HEK293 (cell line): Measurements from ENCODE around the gene LIPJ.

ENCODE experiments used
- CTCF ChIA-PET: fragments of 350-600 bp; formaldehyde crosslinking; extraction: SDS; loops from one replicate; lab custom pipeline; 2021; ENCODE audit warnings: antibody characterized with exemption; lab: Yijun Ruan, JAX
- POLR2A ChIA-PET: fragments of 300-600 bp; formaldehyde crosslinking; extraction: SDS; loops from one replicate; lab custom pipeline; 2020; ENCODE audit warnings: antibody characterized with exemption, inconsistent platforms; lab: Yijun Ruan, JAX
- H3K27ac ChIP-seq: fragments of 200-500 bp; sonication (Bioruptor generic); 2 replicates; pipeline ENCODE4 v1.5.1; 2014; ENCODE audit warnings: low read depth, low read length, control low read depth, inconsistent platforms; ENCODE audit errors: extremely low read depth
- H3K36me3 ChIP-seq, 2 experiments: fragments of 200-500 bp in 1 of 2; sonication (Bioruptor generic) in 1 of 2; 1 replicate in 1 of 2; 2 replicates in 1 of 2; pipeline ENCODE4 v1.5.1; 2014 to 2017; ENCODE audit warnings: inconsistent platforms in 2 of 2, low read length in 2 of 2; ENCODE audit not compliant: control insufficient read depth in 2 of 2, insufficient read depth in 1 of 2
- H3K4me1 ChIP-seq: fragments of 200-500 bp; sonication (Bioruptor generic); 2 replicates; pipeline ENCODE4 v1.5.1; 2014; ENCODE audit warnings: mild to moderate bottlenecking, low read length, inconsistent platforms; ENCODE audit not compliant: control insufficient read depth, insufficient read depth
- H3K4me3 ChIP-seq: 2 replicates; pipeline ENCODE4 v1.5.1; 2011; ENCODE audit warnings: low read depth, mild to moderate bottlenecking, control low read depth, low read length, moderate library complexity
- H3K9me3 ChIP-seq: fragments of 200-500 bp; sonication (Bioruptor generic); 2 replicates; pipeline ENCODE4 v1.5.1; 2014; ENCODE audit warnings: low read depth, low read length, inconsistent platforms; ENCODE audit not compliant: control insufficient read depth, insufficient read depth
- EGR2 ChIP-seq: fragments of 450-650 bp; formaldehyde crosslinking; IDR thresholded peaks from 2 replicates; pipeline ENCODE4 v1.5.1; 2016; ENCODE audit warnings: low read depth, missing biosample characterization, missing genetic modification characterization
- KLF17 ChIP-seq: fragments of 450-650 bp; formaldehyde crosslinking; IDR thresholded peaks from 2 replicates; pipeline ENCODE4 v1.5.1; 2016; ENCODE audit warnings: missing biosample characterization, missing genetic modification characterization
- OSR2 ChIP-seq: fragments of 450-650 bp; formaldehyde crosslinking; IDR thresholded peaks from 2 replicates; pipeline ENCODE4 v1.5.1; 2016; ENCODE audit warnings: missing biosample characterization, missing genetic modification characterization
- ZBTB10 ChIP-seq: fragments of 450-650 bp; formaldehyde crosslinking; IDR thresholded peaks from 2 replicates; pipeline ENCODE4 v1.5.1; 2016; ENCODE audit warnings: missing biosample characterization, missing genetic modification characterization
- ZBTB20 ChIP-seq: fragments of 450-650 bp; formaldehyde crosslinking; IDR thresholded peaks from 2 replicates; pipeline ENCODE4 v1.5.1; 2016; ENCODE audit warnings: missing biosample characterization, missing genetic modification characterization
- ZNF133 ChIP-seq: fragments of 450-650 bp; formaldehyde crosslinking; IDR thresholded peaks from 2 replicates; pipeline ENCODE4 v1.5.1; 2016; ENCODE audit warnings: missing biosample characterization, missing genetic modification characterization
- ZNF138 ChIP-seq: fragments of 450-650 bp; formaldehyde crosslinking; IDR thresholded peaks from 2 replicates; pipeline ENCODE4 v1.5.1; 2016; ENCODE audit warnings: missing biosample characterization, missing genetic modification characterization, borderline replicate concordance
- ZNF157 ChIP-seq: fragments of 450-650 bp; formaldehyde crosslinking; IDR thresholded peaks from 2 replicates; pipeline ENCODE4 v1.5.1; 2016; ENCODE audit warnings: missing biosample characterization, missing genetic modification characterization
- ZNF16 ChIP-seq: fragments of 450-650 bp; formaldehyde crosslinking; IDR thresholded peaks from 2 replicates; pipeline ENCODE4 v1.5.1; 2016; ENCODE audit warnings: low read depth, missing biosample characterization, missing genetic modification characterization
- ZNF202 ChIP-seq: fragments of 450-650 bp; formaldehyde crosslinking; IDR thresholded peaks from 2 replicates; pipeline ENCODE4 v1.5.1; 2016; ENCODE audit warnings: missing biosample characterization, missing genetic modification characterization, borderline replicate concordance
- ZNF266 ChIP-seq: fragments of 450-650 bp; formaldehyde crosslinking; IDR thresholded peaks from 2 replicates; pipeline ENCODE4 v1.5.1; 2016; ENCODE audit warnings: missing biosample characterization, missing genetic modification characterization, low read depth
- ZNF488 ChIP-seq: fragments of 450-650 bp; formaldehyde crosslinking; IDR thresholded peaks from 2 replicates; pipeline ENCODE4 v1.5.1; 2016; ENCODE audit warnings: missing biosample characterization, missing genetic modification characterization
- ZNF530 ChIP-seq: fragments of 450-650 bp; formaldehyde crosslinking; IDR thresholded peaks from 2 replicates; pipeline ENCODE4 v1.5.1; 2016; ENCODE audit warnings: low read depth, missing biosample characterization, missing genetic modification characterization
- ZNF544 ChIP-seq: fragments of 450-650 bp; formaldehyde crosslinking; IDR thresholded peaks from 2 replicates; pipeline ENCODE4 v1.5.0; 2017; ENCODE audit warnings: missing biosample characterization, missing genetic modification characterization
- ZNF658 ChIP-seq: fragments of 450-650 bp; formaldehyde crosslinking; IDR thresholded peaks from 2 replicates; pipeline ENCODE4; 2016; ENCODE audit warnings: missing biosample characterization, missing genetic modification characterization
- ZNF792 ChIP-seq: fragments of 450-650 bp; formaldehyde crosslinking; IDR thresholded peaks from 2 replicates; pipeline ENCODE4 v1.5.1; 2016; ENCODE audit warnings: missing biosample characterization, missing genetic modification characterization
- TF ChIP-seq, protein P1 (sequence below): fragments of 450-650 bp; formaldehyde crosslinking; IDR thresholded peaks from 2 replicates; pipeline ENCODE4 v1.5.1; 2016; ENCODE audit warnings: missing biosample characterization, missing genetic modification characterization
- TF ChIP-seq, protein P2 (sequence below): fragments of 450-650 bp; formaldehyde crosslinking; IDR thresholded peaks from 2 replicates; pipeline ENCODE4 v1.5.1; 2016; ENCODE audit warnings: missing biosample characterization, missing genetic modification characterization
- TF ChIP-seq, protein P3 (sequence below): fragments of 450-650 bp; formaldehyde crosslinking; IDR thresholded peaks from 2 replicates; pipeline ENCODE4 v1.5.1; 2016; ENCODE audit warnings: missing biosample characterization, missing genetic modification characterization
- TF ChIP-seq, protein P4 (sequence below): sonication (generic); formaldehyde crosslinking; IDR thresholded peaks from 2 replicates; pipeline ENCODE4 v1.8.1; 2022; ENCODE audit warnings: mild to moderate bottlenecking, moderate library complexity, missing genetic modification reagents

LIPJ gene

DNA sequence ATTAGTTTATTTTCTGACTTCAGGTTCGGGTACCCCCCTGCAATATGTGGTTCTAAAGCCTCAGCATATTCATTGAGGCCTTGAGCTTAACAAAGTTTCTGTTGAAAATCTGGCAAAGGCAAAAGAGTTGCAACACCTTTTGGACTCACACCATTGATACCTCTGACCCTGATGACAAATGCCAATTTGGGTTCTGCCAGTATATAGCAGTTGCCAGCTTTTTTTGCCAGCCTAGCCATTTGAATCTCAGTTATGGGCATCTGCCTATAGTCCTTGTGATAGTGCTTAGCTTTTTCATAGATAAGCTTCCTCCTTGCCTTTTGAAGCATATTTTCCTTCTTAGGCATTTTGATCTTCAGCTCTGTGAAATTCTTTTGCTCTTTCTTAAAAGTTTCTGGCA lies 31.9 kb downstream of the LIPJ start (continued):
- TF ChIP-seq, protein P1, sequence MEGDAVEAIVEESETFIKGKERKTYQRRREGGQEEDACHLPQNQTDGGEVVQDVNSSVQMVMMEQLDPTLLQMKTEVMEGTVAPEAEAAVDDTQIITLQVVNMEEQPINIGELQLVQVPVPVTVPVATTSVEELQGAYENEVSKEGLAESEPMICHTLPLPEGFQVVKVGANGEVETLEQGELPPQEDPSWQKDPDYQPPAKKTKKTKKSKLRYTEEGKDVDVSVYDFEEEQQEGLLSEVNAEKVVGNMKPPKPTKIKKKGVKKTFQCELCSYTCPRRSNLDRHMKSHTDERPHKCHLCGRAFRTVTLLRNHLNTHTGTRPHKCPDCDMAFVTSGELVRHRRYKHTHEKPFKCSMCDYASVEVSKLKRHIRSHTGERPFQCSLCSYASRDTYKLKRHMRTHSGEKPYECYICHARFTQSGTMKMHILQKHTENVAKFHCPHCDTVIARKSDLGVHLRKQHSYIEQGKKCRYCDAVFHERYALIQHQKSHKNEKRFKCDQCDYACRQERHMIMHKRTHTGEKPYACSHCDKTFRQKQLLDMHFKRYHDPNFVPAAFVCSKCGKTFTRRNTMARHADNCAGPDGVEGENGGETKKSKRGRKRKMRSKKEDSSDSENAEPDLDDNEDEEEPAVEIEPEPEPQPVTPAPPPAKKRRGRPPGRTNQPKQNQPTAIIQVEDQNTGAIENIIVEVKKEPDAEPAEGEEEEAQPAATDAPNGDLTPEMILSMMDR (tag by site-specific recombination): no peak
- TF ChIP-seq ZNF138 (tag by site-specific recombination) (no peak), ZNF488 (tag by site-specific recombination) (no peak), ZNF133 (tag by site-specific recombination) (no peak), ZNF792 (tag by site-specific recombination) (no peak), ZNF544 (no peak)
- TF ChIP-seq, protein P2, sequence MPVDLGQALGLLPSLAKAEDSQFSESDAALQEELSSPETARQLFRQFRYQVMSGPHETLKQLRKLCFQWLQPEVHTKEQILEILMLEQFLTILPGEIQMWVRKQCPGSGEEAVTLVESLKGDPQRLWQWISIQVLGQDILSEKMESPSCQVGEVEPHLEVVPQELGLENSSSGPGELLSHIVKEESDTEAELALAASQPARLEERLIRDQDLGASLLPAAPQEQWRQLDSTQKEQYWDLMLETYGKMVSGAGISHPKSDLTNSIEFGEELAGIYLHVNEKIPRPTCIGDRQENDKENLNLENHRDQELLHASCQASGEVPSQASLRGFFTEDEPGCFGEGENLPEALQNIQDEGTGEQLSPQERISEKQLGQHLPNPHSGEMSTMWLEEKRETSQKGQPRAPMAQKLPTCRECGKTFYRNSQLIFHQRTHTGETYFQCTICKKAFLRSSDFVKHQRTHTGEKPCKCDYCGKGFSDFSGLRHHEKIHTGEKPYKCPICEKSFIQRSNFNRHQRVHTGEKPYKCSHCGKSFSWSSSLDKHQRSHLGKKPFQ (tag by site-specific recombination): no peak

- ChIA-PET CTCF (no interaction called here), POLR2A (no interaction called here)
- H3K27ac ChIP-seq: no peak overlapping the region
- no peaks in the 10 kb centered on the region for H3K9me3 ChIP-seq
- H3K4me3 ChIP-seq: no peak overlapping the region
- H3K4me1 ChIP-seq: no peaks in the 10 kb centered on the region
- no peaks in the 10 kb centered on the region for H3K36me3 ChIP-seq
- no peak for TF ChIP-seq EGR2 (tag by site-specific recombination)
- TF ChIP-seq KLF17 (tag by site-specific recombination): no peak
- TF ChIP-seq ZNF530 (tag by site-specific recombination): no peak
- no peak for TF ChIP-seq ZBTB20 (tag by site-specific recombination)
- TF ChIP-seq ZNF202 (tag by site-specific recombination): no peak
- TF ChIP-seq ZNF157 (tag by site-specific recombination): no peak
- TF ChIP-seq, protein P3, sequence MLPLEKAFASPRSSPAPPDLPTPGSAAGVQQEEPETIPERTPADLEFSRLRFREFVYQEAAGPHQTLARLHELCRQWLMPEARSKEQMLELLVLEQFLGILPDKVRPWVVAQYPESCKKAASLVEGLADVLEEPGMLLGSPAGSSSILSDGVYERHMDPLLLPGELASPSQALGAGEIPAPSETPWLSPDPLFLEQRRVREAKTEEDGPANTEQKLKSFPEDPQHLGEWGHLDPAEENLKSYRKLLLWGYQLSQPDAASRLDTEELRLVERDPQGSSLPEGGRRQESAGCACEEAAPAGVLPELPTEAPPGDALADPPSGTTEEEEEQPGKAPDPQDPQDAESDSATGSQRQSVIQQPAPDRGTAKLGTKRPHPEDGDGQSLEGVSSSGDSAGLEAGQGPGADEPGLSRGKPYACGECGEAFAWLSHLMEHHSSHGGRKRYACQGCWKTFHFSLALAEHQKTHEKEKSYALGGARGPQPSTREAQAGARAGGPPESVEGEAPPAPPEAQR: no peak
- TF ChIP-seq, protein P4, sequence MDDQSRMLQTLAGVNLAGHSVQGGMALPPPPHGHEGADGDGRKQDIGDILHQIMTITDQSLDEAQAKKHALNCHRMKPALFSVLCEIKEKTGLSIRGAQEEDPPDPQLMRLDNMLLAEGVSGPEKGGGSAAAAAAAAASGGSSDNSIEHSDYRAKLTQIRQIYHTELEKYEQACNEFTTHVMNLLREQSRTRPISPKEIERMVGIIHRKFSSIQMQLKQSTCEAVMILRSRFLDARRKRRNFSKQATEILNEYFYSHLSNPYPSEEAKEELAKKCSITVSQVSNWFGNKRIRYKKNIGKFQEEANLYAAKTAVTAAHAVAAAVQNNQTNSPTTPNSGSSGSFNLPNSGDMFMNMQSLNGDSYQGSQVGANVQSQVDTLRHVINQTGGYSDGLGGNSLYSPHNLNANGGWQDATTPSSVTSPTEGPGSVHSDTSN (CRISPR knock-in tag): no peak
- no peak for TF ChIP-seq ZBTB10 (tag by site-specific recombination)
- no peak for TF ChIP-seq ZNF266 (tag by site-specific recombination)
- no peak for TF ChIP-seq ZNF488 (tag by site-specific recombination)
- TF ChIP-seq ZNF658: no peak
- TF ChIP-seq, protein P2 (tag by site-specific recombination): no peak
- TF ChIP-seq ZNF16 (tag by site-specific recombination): no peak
- no peak for TF ChIP-seq OSR2 (tag by site-specific recombination)
Measured at GRCh38 chr10:88620441-88620840, 33.9 kb downstream of the LIPJ start.
